Ovary (tissue), 9 donors: ENCODE results near the gene KMT2B. TPM values are rescaled to one million over a fixed set of nuclear protein-coding genes. Genes with fewer than 3 reads are reported as not detected.

Experiments used
- DNase-seq, 5 donors: peaks; one replicate each; pipeline ENCODE4 v3.0.0-alpha.2; 2019 to 2020
- H3K27ac ChIP-seq, 2 donors: fragments of 200-600 bp; one replicate each; pipeline versions ENCODE4 v1.5.1 to v1.8.0; 2019 to 2022
- H3K27me3 ChIP-seq: fragments of 200-600 bp; one replicate; pipeline ENCODE4 v1.8.0; 2022
- H3K36me3 ChIP-seq: fragments of 200-600 bp; sonication (generic); one replicate; pipeline ENCODE4 v1.5.1; 2019
- H3K4me1 ChIP-seq: one replicate; pipeline ENCODE4 v1.8.1; 2013; ENCODE audit warnings: mild to moderate bottlenecking, moderate library complexity; ENCODE audit not compliant: insufficient read depth
- H3K4me3 ChIP-seq: fragments of 200-600 bp; sonication (generic); one replicate; pipeline ENCODE4 v1.5.1; 2017
- H3K9me3 ChIP-seq, 2 donors: fragments of 200-600 bp in 1 of 2; sonication (generic) in 1 of 2; one replicate each; pipeline versions ENCODE4 v1.5.1 to v1.8.1; 2013 to 2019; ENCODE audit warnings: mild to moderate bottlenecking in 1 of 2, moderate library complexity in 1 of 2
- CTCF ChIP-seq, 3 donors: fragments of 450-650 bp in 2 of 3; fragments of 200-600 bp in 1 of 3; IDR thresholded peaks; one replicate each; pipeline versions ENCODE4 v1.5.1 to v1.8.0; 2016 to 2022; ENCODE audit warnings: antibody characterized with exemption in 3 of 3, mild to moderate bottlenecking in 1 of 3
- EP300 ChIP-seq: sonication (generic); formaldehyde crosslinking; IDR thresholded peaks from one replicate; pipeline ENCODE4 v1.6.1; 2017; ENCODE audit warnings: antibody characterized with exemption
- POLR2A ChIP-seq: fragments of 450-650 bp; IDR thresholded peaks from one replicate; pipeline ENCODE4 v1.6.1; 2017; ENCODE audit warnings: antibody characterized with exemption, mild to moderate bottlenecking, moderate library complexity
- WGBS, 3 donors: extraction: QIAGEN DNeasy Blood & Tissue Kit in 1 of 3; methylation state at CpG; one replicate each; pipeline versions ENCODE4 v1.1.5 to v1.1.7; 2013 to 2017; 5-methylcytosine and 5-hydroxymethylcytosine counted together
- intact Hi-C, 4 donors: fragments of 100-400 bp; cut with DNase I; formaldehyde crosslinking; loops; one replicate each; pipeline versions ENCODE4 v1.11.0 to v1.15.1; 2022 to 2023
- polyA plus RNA-seq, 2 donors: library from polyadenylated mRNA; stranded (reverse); fragments of 200-250 nt in 1 of 2; fragments of 350-450 nt in 1 of 2; fragmentation: Illumina TruSeq in 1 of 2; extraction: RNeasy Lipid Tissue Mini Kit (QIAGEN cat#74804) in 1 of 2; gene quantifications; one replicate each; pipeline ENCODE4 v1.2.3, GENCODE V29; 2013 to 2014
- total RNA-seq, 7 donors: library from RNA; depleted of rRNA in 2 of 7; stranded (reverse); fragments of >200 nt in 2 of 7; fragmentation: NEBNext Ultra II Directional in 3 of 7; extraction: Animal tissue kit (Norgen Biotek cat#: 25700) in 3 of 7; gene quantifications; one replicate each; pipeline versions ENCODE4 v1.1.0 to v1.2.4, GENCODE V29; 2016 to 2023
- donor health status: DM: no; HTN: no; CAD: no; lungs with moderate emphysema.
- donor health status: DM: no; HTN: no; CAD: no.
- donor health status: Bipolar disorder and iron deficiency.
- donor health status: DM: yes; HTN: yes; CAD: no.
- donor health status: DM: no; HTN: no; CAD: no.
- donor health status: DM: yes; HTN: yes; CAD: no.

KMT2B gene
- total and polyA plus RNA-seq, 9 donors: 8.8 to 53.7 (median 34.1) TPM

- H3K36me3 ChIP-seq: no peaks in the 10 kb centered on the region
- TF ChIP-seq POLR2A: no peak
- TF ChIP-seq CTCF (IDR thresholded peaks at IDR 0.05): no peak
- no peak for TF ChIP-seq EP300
- intact Hi-C loops: no loop called here
These were observed 6.8 kb downstream of the KMT2B start for GRCh38 chr19:35724560-35724959.

GRCh38 chr19:35725216-35725861, 7.5 kb downstream of the KMT2B start:
- Histone ChIP-seq H3K27me3 (no peaks in the 10 kb centered on the region), H3K27ac (no peak overlapping the region), H3K4me1 (no peaks in the 10 kb centered on the region), H3K9me3 (no peaks in the 10 kb centered on the region), H3K4me3 (no peak overlapping the region), H3K36me3 (no peaks in the 10 kb centered on the region)
- no peak for TF ChIP-seq POLR2A
- no peak for TF ChIP-seq EP300
- TF ChIP-seq CTCF (IDR thresholded peaks at IDR 0.05): no peak
- intact Hi-C loops: no loop called here
- DNase-seq: no peak
- 94 to 95% (median 94%) methylated on average over 23 of the region's 23 CpGs for WGBS, 3 donors

More at GRCh38 chr19:35724560-35724959, 6.8 kb downstream of the KMT2B start:
- Histone ChIP-seq H3K27ac (no peak overlapping the region), H3K4me1 (no peaks in the 10 kb centered on the region), H3K9me3 (no peaks in the 10 kb centered on the region), H3K27me3 (no peaks in the 10 kb centered on the region), H3K4me3 (no peak overlapping the region)
- DNase-seq: no peak
- WGBS, 3 donors: 93 to 97% (median 95%) methylated on average over 12 of the region's 12 CpGs

- no peaks in the 10 kb centered on the region for H3K4me1 ChIP-seq
- TF ChIP-seq POLR2A: no peak
- TF ChIP-seq EP300: no peak
- no peak for TF ChIP-seq CTCF (IDR thresholded peaks at IDR 0.05)
- no peaks in the 10 kb centered on the region for H3K27me3 ChIP-seq
- H3K4me3 ChIP-seq: no peak overlapping the region
- no peaks in the 10 kb centered on the region for H3K36me3 ChIP-seq
- no peak overlapping the region for H3K27ac ChIP-seq
- DNase-seq: no peak
- WGBS, 3 donors: 87 to 90% (median 89%) methylated on average over 23 to 25 of the region's 25 CpGs
- intact Hi-C loops: no loop called here
- no peaks in the 10 kb centered on the region for H3K9me3 ChIP-seq
These were observed 9.5 kb downstream of the KMT2B start for GRCh38 chr19:35727053-35727955.

DNA sequence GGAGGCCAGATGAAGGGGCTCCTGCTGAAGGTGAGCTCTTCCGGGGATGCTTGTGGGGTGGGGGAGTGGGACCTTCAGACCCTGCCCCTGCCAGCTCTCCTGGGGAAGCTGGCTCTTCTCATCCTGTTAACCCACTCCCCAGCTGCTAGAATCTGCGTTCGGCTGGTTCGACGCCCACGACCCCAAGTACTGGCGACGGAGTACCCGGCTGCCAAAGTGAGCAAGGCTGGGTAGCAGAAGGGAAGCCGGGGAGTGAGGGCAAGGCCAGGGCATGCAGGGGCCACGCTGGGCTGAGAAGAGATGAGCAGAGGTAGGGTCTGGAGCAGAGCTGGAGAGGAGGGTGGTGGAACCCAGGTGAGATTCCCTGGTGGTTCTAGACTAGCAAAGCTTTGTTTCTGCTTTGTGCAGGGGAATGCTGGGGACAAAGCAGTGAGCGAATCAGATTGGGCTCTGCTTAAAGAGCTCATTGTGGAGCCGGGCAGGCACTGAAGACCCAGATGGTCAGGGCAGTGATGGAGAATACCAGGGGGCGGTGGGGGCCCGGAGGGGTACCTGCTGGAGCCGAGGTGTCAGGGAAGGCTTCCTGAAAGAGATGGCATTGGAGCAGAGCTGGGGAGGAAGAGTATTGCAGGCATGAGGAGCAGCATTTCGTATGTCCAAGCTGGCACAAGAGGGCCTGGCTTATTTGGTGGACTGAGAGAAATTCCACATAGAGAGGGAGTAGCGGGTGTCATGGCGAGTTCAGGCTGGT, 10.3 kb downstream of the KMT2B start:
- Histone ChIP-seq H3K27ac (no peak overlapping the region), H3K4me1 (no peaks in the 10 kb centered on the region), H3K36me3 (no peaks in the 10 kb centered on the region), H3K4me3 (no peak overlapping the region), H3K9me3 (no peaks in the 10 kb centered on the region), H3K27me3 (no peaks in the 10 kb centered on the region)
- intact Hi-C loops: no loop called here
- 86 to 90% (median 86%) methylated on average over 19 of the region's 19 CpGs for WGBS, 3 donors
- TF ChIP-seq EP300 (no peak), CTCF (IDR thresholded peaks at IDR 0.05) (no peak), POLR2A (no peak)
- no peak for DNase-seq
